Measurements from ENCODE around the gene ZNF600.
"Not testable (repeated sequence)": the region's sequence is repeated elsewhere in the genome, so short reads cannot be mapped to it uniquely, and the experiment has no call there.

The ZNF600 gene

DNA sequence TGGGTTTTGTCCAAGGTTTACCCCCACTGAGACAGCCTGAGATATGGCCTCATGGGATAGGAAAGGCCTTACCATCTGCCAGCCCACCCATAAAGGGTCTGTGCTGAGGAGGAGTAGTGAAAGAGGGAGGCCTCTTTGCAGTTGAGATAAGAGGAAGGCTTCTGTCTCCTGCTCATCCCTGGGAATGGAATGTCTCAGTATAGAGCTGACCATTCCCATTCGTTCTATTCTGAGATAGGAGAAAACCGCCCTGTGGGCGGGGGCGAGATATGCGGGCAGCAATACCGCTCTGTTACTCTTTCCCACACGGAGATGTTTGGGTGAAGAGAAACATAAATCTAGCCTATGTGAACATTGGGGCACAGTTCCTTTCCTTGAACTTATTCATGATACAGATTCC, 45.2 kb downstream of the ZNF600 start:
- not testable (repeated sequence) for DNase-seq

DNA sequence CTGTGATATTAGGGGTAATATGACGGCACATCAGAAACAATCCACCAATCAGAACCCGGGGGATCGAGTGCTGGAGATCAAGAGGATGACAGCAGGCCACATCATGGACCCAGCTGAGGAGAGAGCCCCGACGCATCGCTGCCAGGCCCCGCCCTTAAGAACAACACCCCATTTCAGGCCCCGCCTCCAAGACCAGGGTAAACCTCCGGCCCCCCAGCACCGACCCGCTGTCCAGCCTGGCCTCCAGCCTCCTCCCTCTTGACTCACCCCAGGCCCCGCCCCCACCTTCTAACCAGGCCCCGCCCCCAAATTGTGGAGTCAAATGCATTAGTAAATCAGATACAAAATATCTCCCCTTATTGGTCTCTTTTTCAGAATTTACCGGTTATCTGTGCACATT, 47.0 kb downstream of the ZNF600 start:
- DNase-seq, result no peak

DNA sequence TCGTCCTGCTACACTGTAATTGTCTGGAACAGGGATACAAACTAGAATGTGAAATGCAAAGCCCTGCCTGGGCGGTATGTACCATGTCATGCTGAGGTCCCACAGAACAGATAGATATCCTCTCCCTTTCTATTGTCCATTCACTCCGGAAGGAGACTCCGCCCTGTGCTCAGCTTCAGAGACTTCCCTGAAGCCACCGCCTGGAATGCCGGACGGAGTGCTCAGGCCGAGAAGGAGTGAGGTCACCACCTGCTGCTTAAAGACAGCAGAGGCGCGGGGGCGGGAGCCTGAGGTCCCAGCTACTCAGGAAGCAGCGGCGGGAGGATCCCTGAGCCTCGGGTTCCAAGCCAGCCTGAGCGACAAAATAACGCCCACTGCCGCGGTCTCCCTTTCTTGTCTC, 50.9 kb downstream of the ZNF600 start:
- no peak for DNase-seq

DNA sequence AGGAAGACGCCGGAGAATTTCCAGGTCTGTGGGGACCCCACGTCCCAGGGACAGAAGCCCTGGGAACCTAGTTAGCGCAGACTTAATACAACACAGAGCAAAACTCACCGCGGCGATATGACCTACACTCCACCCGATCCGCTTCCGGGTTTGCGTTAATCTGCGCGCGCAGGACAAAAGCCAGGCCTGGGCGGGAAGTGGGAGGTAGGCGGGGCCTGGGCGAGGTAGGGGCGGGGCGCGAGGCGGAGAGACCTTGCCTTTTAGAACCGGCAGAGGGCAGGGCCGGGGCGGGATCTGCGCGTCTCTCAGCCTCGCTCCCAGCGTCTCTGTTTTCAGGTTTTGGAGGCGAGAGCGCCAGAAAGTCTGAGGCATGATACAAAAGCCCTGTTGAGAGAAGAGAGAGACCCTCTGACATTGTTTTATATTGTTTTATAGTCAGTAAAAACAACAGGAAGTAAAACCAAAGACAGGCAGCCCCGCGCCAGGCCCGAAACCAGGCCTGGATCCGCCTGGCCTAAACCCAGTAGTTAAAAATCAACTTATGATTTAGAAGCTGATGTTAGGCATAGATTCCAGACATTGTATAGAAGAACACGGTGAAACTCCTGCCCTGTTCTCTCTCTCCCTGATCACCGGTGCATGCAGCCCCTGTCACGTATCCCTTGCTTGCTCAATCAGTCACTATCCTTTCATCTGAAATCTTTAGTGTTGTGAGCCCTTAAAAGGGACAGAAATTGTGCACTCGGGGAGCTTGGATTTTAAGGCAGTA, 51.5 kb downstream of the ZNF600 start, which contains the start of gene ZNF611:
Gene ZNF611, minus strand, starts transcription at position 152 of the 769 bp plus-strand sequence. CDS start 19,150 bp downstream, outside the sequence.
- peak; percentile 96 for DNase-seq

DNA sequence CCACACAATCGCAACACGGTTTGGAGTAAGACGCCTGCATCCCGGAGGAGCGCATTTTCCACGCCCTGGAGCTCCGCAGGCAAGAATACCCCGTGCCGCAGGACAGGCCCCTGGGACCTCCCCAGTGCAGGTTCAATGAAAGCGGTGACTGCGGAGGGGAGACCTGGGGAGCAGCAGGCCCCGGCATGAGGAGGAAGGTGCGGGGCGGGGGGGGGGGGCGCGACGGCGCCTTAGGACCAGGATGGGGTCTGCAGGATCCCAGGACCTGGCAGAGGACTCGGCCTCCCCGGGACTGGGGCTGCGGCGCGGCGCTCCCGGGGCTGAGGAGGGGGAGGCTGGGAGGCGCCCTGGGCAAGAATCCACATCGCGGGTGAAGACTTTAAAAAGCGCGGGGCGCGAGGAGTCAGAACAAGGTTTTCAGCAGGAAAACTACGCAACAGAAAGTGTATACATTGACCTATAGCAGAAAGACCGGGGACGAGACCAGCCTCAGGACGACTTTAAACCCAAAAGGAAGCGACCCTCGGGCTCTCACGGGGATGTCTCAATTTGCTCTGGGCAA, 52.2 kb downstream of the ZNF600 start:
- peak; percentile 22 for DNase-seq

DNA sequence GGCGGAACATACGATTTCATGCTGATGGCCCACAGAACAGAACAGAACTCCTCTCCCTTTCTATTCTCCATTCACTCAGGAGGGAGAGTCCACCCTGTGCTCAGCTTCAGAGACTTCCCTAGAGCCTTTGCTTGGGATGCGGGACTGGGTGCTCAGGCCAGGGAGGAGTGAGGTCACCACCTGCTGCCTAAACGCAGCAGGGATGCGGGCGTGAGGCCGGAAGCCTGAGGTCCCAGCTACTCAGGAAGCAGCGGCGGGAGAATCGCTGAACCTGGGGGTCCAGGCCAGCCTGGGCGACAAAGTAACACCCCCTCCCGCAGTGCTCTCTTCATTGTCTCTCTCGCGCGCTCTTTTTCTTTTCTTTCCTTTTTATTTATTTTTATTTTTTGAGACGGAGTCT, 60.5 kb downstream of the ZNF600 start:
- not testable (repeated sequence) for DNase-seq

DNA sequence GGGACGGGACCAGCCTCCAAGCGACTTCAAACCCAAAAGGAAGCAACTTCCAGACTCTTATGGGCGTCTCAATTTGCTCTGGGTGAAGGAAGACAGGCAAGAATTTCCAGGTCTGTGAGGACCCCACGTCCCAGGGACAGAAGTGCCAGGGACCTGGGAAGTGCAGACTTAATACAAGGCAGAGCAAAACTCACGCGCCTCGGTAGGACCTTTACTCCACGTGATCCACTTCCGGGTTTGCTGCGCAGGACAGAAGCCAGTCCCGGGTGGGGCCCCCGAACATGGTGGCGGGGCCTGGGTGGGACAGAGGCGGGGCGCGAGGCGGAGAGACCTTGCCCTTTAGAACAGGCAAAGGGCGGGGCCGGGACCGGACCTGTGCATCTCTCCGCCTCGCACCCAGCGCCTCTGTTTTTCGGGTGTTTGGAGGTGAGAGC, 61.0 kb downstream of the ZNF600 start:
- no peak for DNase-seq

DNA sequence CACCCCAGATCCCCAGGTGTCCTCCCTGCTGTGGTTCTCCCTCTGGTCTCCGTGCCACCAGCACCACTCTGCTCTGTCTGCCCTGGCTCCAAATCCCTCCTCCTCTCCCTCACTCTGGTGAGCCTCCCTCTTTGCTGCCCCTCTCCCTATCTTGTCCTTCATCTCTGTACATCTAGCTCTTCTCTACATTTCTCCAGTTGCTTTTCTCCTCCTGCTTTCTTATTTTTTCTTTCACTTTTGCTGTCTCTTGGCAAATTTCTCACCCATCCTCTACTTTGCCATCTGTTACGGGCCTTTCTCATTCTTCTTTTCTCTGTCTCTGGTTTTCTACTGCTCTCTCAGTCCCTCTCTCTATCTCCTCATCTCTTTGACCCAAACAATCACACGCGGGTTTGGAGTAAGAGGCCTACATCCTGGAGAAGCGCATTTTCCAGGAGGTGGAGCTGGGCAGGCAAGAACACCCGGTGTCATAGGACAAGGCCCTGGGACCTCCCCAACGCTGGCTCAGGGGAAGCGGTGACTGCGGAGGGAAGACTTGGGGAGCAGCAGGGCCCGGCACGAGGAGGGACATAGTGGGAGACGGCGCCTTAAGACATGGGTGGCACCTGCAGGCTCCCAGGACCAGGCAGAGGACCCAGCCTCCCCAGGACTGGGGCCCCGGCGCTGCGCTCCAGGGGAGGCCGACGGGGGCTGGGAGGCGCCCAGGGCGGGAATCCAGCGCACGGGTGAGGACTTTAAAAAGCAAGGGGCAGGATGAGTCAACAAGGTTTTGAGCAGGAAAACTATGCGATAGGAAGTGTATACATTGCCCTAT, 61.7 kb downstream of the ZNF600 start:
- no peak for DNase-seq

DNA sequence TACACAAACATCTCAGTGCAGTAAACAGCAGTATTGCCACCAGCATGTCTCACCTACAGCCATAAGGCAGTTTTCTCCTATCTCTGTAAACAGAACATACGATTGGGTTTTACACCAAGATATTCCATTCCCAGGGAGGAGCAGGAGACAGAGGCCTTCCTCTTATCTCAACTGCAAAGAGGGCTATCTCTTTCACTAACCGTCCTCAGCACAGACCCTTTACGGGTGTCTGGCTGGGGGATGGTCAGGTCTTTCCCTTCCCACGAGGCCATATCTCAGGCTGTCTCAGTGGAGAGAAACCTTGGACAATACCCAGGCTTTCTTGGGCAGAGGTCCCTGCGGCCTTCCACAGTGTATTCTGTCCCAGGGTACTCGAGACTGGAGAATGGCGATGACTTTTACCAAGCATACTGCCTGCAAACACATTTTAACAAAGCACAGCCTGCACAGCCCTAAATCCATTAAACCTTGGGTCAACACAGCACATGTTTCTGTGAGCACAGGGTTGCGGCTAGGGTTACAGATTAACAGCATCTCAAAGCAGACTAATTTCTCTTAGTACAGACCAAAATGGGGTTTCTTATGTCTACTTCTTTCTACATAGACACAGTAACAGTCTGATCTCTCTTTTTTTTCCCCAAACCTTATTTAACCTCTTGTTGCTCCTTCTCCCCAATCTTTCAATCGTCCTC, 62.5 kb downstream of the ZNF600 start:
- DNase-seq, result not testable (repeated sequence)

DNA sequence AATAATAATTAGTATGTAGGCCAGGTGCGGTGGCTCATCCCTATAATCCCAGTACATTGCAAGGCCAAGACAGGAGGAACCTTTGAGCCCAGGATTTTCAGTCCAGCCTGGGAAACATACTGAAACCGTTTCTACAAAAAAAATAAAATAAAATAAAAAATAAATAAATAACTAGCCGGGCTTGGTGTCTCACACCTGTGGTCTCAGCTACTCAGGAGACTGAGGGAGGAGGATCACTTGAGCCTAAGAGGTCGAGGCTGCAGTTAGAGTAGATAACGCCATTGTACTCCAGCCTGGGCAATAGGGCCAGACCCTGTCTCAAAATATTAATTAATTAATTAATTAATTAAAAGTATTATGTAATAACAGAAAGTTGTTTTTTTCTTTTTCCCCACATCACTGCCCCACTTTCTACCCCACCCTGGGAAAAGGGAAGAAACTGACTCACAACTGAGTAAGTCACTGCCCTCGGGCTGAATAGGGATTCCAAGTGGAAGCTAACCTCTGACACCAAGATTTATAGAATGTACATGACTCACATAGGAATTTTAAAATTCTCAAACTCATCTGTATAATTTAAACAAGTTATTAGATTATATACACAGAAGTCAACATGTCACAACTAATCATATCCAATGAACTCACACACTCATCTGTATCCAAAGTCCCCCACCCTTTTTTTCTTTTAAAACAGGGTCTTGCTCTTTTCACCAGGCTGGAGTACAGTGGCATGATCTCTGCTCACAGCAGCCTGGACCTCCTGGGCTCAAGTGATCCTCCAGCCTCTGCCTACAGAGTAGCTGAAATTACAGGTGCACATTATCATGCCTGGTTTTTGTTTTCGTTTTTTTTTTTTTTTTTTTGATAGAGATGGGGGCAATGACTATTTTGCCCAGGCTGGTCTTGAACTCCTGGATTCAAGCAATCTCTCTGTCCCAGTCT, 64.3 kb downstream of the ZNF600 start:
- no peak for DNase-seq

DNA sequence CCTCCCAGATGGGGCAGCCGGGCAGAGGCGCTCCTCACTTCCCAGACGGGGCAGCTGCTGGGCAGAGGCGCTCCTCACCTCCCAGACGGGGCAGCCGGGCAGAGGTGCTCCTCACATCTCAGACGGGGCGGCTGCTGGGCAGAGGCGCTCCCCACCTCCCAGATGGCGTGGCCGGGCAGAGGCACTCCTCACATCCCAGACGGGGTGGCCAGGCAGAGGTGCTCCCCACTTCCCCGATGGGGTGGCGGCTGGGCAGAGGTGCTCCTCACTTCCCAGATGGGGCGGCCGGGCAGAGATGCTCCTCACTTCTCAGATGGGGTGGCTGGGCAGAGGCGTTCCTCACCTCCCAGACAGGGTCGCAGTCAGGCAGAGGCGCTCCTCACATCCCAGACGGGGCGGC, 66.0 kb downstream of the ZNF600 start:
- not testable (repeated sequence) for DNase-seq

DNA sequence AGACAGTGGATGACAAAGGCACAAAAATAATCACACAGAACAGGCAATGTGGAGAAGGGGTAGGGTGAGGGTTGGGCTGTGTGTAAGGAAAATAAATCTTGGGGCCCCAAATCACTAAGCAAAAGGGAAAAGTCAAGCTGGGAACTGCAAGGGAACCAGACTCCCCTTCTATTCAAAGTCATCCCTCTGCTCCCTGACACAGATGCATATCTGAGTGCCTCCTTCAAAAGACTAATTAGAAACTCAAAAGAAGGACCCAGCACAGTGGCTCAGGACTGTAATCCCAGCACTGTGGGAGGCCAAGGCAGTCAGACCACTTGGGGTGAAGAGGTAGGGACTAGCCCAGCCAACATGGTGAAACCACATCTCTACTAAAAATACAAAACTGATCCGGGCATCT, 70.1 kb downstream of the ZNF600 start:
- DNase-seq, result no peak

DNA sequence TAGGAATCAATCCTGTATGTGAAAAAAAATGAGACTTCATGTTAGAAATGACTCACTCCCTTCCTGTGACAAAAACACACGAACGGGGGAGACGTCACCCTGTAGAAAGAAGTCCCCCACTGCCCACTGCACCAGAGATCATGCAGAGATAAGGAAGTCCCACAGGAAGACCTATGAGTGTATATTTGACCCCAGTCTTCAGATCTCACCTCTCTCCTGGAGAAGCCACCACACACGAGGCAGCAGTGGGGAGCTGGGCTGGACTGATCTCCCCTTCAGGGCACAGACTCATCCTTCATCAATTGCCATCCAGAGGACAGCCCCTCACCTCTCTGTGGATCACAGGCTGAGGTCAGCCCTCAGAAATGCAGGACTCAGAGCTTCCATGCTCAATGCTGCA, 70.7 kb downstream of the ZNF600 start:
- DNase-seq, result peak; percentile 7

DNA sequence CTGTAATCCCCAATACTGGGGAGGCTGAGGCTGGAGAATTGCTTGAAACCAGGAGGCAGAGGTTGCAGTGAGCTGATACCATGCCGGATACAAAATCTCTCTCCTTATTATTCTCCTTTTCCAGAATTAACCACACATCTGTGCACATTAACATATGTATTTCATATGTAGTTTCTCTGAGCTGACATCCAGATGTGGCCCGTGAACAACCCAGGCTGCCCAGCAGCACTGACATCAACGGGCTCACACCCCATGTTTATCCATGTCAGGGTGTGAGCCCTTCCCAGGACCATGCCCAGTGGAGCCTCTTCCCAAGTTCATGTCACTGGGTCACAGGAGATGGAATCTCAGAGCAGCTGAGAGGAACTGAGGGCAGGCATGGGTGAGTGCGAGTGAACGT, 71.3 kb downstream of the ZNF600 start:
- DNase-seq, result not testable (repeated sequence)

All from stimulated activated naive CD4-positive, alpha-beta T cell treated with Interleukin-2 at 50 U/mL for 16 hours (primary cell).